ENCODE measurements around the gene MYBL2.
"Not testable (repeated sequence)": the region's sequence is repeated elsewhere in the genome, so short reads cannot be mapped to it uniquely, and the experiment has no call there.

MYBL2 gene

GRCh38 chr20:43666376-43667328 lies at the start of gene MYBL2:
Gene MYBL2, plus strand, starts transcription at chr20:43667114. Its CDS starts 170 bp downstream, at chr20:43667284.
- FAIRE-seq = no peak

GRCh38 chr20:43631598-43631997 lies 35.3 kb upstream of the MYBL2 start:
- no peak for FAIRE-seq

- no peak for FAIRE-seq
Observed at GRCh38 chr20:43636429-43636828, 30.5 kb upstream of the MYBL2 start.

- FAIRE-seq = no peak
Observed at GRCh38 chr20:43642548-43642947, 24.4 kb upstream of the MYBL2 start.

- no peak for FAIRE-seq
Observed at GRCh38 chr20:43650997-43651525, 15.9 kb upstream of the MYBL2 start.

GRCh38 chr20:43651650-43652184 lies 15.2 kb upstream of the MYBL2 start:
- not testable (repeated sequence) for FAIRE-seq

- FAIRE-seq = no peak
Observed at GRCh38 chr20:43653966-43654365, 12.9 kb upstream of the MYBL2 start.

- not testable (repeated sequence) for FAIRE-seq
Observed at GRCh38 chr20:43655176-43655575, 11.7 kb upstream of the MYBL2 start.

GRCh38 chr20:43655937-43656336 lies 11.0 kb upstream of the MYBL2 start:
- FAIRE-seq = no peak

- FAIRE-seq = no peak
Observed at GRCh38 chr20:43658069-43658722, 8.7 kb upstream of the MYBL2 start.

- no peak for FAIRE-seq
Observed at GRCh38 chr20:43658723-43659419, 8.0 kb upstream of the MYBL2 start.

- no peak for FAIRE-seq
Observed at GRCh38 chr20:43662943-43663655, 3.8 kb upstream of the MYBL2 start.

GRCh38 chr20:43665466-43666176 lies 1.3 kb upstream of the MYBL2 start:
- FAIRE-seq = no peak

GRCh38 chr20:43667341-43668132 lies 623 bp downstream of the MYBL2 start:
- no peak for FAIRE-seq

- FAIRE-seq = no peak
Observed at GRCh38 chr20:43669332-43669731, 2.4 kb downstream of the MYBL2 start.

- FAIRE-seq = no peak
Observed at GRCh38 chr20:43670423-43670822, 3.5 kb downstream of the MYBL2 start.

- FAIRE-seq = no peak
Observed at GRCh38 chr20:43676368-43676767, 9.5 kb downstream of the MYBL2 start.

- FAIRE-seq = no peak
Observed at GRCh38 chr20:43680981-43681380, 14.1 kb downstream of the MYBL2 start.

- no peak for FAIRE-seq
Observed at GRCh38 chr20:43681468-43681942, 14.6 kb downstream of the MYBL2 start.

GRCh38 chr20:43681991-43682410 lies 15.1 kb downstream of the MYBL2 start:
- FAIRE-seq = no peak
